GM19099 (cell line): Measurements from ENCODE around the gene TGFBR3.

ENCODE experiments used
- POLR2A ChIP-seq: IDR thresholded peaks from 3 replicates; pipeline ENCODE4 v1.6.1; 2011; ENCODE audit warnings: low read depth; ENCODE audit not compliant: insufficient read length; ENCODE audit errors: extremely low read depth

The TGFBR3 gene

GRCh38 chr1:91720044-91720443 is 165.9 kb downstream of the TGFBR3 start:
- no peak for TF ChIP-seq POLR2A

DNA sequence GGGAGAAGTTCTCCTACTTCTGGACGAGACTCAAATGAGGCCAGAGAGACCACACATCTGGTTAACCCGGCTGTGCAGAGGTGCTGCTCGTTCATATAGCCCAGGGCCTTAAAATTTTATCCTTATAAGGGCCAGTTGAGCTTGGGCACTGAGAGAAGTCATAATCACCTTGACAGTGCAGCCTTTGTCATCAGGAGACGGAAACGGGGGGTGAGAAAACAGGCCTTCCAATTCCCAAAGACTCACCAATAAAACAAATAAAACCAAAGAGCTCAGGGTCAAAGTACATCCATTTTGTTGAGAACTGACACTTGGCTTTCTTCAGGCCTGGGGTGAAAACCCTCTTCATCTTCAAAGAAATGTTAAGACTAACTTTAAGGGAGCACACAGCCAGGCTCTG is 167.1 kb downstream of the TGFBR3 start:
- no peak for TF ChIP-seq POLR2A

- TF ChIP-seq POLR2A = no peak
Observed at GRCh38 chr1:91718368-91718767, 167.6 kb downstream of the TGFBR3 start.

GRCh38 chr1:91717839-91718238 is 168.1 kb downstream of the TGFBR3 start:
- TF ChIP-seq POLR2A = no peak

GRCh38 chr1:91716339-91716738 is 169.6 kb downstream of the TGFBR3 start:
- no peak for TF ChIP-seq POLR2A

GRCh38 chr1:91715416-91716000 is 170.4 kb downstream of the TGFBR3 start:
- TF ChIP-seq POLR2A = no peak

DNA sequence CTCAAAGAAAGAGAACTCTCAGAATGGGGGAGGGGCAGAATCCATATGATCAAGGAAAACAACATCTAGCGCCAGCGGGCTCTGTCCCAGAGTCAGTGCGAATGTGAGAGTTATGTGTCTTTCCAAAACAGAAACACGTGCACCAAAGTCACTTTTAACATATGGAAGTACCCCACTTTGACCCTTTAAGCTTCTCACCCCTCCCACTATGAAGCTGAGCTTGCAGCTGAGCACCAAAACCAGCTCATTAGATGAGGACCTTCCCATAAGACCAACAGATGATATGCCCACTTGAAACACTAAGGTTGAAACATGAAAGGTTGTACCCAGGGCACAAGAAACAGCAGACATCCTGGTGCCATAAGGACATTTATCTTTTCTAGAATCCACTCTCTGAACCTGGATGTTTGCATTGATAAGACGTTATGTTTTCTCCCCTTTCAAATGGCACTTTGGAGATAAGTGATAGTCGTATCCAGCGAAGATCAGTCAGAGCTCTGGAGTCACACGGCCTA is 171.0 kb downstream of the TGFBR3 start:
- TF ChIP-seq POLR2A = no peak

- TF ChIP-seq POLR2A = no peak
Observed at GRCh38 chr1:91712981-91713841, 172.7 kb downstream of the TGFBR3 start.

- TF ChIP-seq POLR2A = no peak
Observed at GRCh38 chr1:91712393-91712792, 173.6 kb downstream of the TGFBR3 start.

GRCh38 chr1:91711504-91712247 is 174.3 kb downstream of the TGFBR3 start:
- TF ChIP-seq POLR2A = no peak

DNA sequence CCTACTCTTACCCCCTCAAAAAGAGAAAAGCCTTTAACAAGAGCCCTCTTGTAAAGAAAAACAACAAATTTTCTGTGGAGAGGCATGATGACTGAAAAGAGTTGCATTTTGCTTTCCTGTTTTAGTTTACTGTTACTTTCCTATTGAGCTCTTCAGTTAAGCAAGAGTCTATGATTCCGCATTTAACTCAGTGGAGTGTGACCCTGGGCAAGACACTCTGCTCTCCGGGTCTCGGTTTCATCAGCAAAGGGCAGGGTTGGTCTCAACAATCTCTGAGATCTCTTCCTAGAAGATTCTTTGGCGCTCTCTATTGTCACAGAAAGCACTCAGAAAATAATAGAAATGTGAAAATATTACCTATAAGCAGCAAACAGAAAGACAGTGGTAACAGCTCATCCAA is 175.7 kb downstream of the TGFBR3 start:
- TF ChIP-seq POLR2A = no peak

DNA sequence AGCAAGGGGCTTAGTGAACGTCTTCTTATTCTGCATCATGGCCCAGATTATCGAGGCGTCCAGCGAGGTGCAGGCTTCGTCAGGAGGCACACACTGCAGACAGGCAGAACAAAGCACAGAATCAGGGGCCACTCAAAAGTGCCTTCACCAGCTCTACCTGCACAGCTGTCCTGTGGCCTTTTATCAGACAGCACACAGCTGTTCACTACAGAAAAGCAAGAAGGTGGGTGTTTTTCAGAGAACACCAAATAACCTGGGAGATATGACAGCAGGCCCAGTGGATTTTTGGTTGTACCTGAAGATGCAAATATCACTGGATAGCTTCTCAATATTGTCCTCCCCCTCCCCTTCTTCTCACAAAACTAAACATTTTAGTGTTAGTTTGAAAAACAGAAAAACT is 177.3 kb downstream of the TGFBR3 start:
- TF ChIP-seq POLR2A = no peak

- no peak for TF ChIP-seq POLR2A
Observed at GRCh38 chr1:91707890-91708218, 178.1 kb downstream of the TGFBR3 start.

- no peak for TF ChIP-seq POLR2A
Observed at GRCh38 chr1:91707114-91707889, 178.6 kb downstream of the TGFBR3 start.
